ENCODE results near the gene KIF4B.
"Not testable (repeated sequence)": the region's sequence is repeated elsewhere in the genome, so short reads cannot be mapped to it uniquely, and the experiment has no call there.

The KIF4B gene

GRCh38 chr5:155006265-155006664, 7.3 kb upstream of the KIF4B start:
- DNase-seq: not testable (repeated sequence)

GRCh38 chr5:155008669-155009068, 4.9 kb upstream of the KIF4B start:
- DNase-seq: no peak

GRCh38 chr5:155010881-155011280, 2.7 kb upstream of the KIF4B start:
- DNase-seq: no peak

- no peak for DNase-seq
Measured at GRCh38 chr5:155015239-155015638, 1.7 kb downstream of the KIF4B start.

- DNase-seq: no peak
Measured at GRCh38 chr5:155017610-155018009, 4.1 kb downstream of the KIF4B start.

- DNase-seq: no peak
Measured at GRCh38 chr5:155019601-155020226, 6.2 kb downstream of the KIF4B start.

- no peak for DNase-seq
Measured at GRCh38 chr5:155021842-155022241, 8.3 kb downstream of the KIF4B start.

- no peak for DNase-seq
Measured at GRCh38 chr5:155023320-155023719, 9.8 kb downstream of the KIF4B start.

GRCh38 chr5:155024015-155024414, 10.5 kb downstream of the KIF4B start:
- DNase-seq: no peak

- DNase-seq: no peak
Measured at GRCh38 chr5:155025895-155026294, 12.3 kb downstream of the KIF4B start.

- DNase-seq: no peak
Measured at GRCh38 chr5:155027993-155028629, 14.6 kb downstream of the KIF4B start.

GRCh38 chr5:155029240-155029639, 15.7 kb downstream of the KIF4B start:
- DNase-seq: no peak

- not testable (repeated sequence) for DNase-seq
Measured at GRCh38 chr5:155034145-155034744, 20.7 kb downstream of the KIF4B start.

- DNase-seq: not testable (repeated sequence)
Measured at GRCh38 chr5:155035087-155035486, 21.5 kb downstream of the KIF4B start.

GRCh38 chr5:155040984-155041653, 27.6 kb downstream of the KIF4B start:
- no peak for DNase-seq

GRCh38 chr5:155044591-155044990, 31.0 kb downstream of the KIF4B start:
- DNase-seq: no peak

GRCh38 chr5:155046591-155046990, 33.0 kb downstream of the KIF4B start:
- no peak for DNase-seq

GRCh38 chr5:155047818-155048217, 34.3 kb downstream of the KIF4B start:
- no peak for DNase-seq

GRCh38 chr5:155049569-155050383, 36.2 kb downstream of the KIF4B start:
- DNase-seq: no peak

GRCh38 chr5:155050384-155051019, 36.9 kb downstream of the KIF4B start:
- no peak for DNase-seq

GRCh38 chr5:155052532-155052931, 39.0 kb downstream of the KIF4B start:
- no peak for DNase-seq

- no peak for DNase-seq
Measured at GRCh38 chr5:155053501-155053900, 39.9 kb downstream of the KIF4B start.

Data from activated T-cell treated with anti-CD3 and anti-CD28 coated beads, Interleukin-2, amount 50 U/mL, for 48 hours (primary cell).